ENCODE measurements around the gene MACROD2. TPM values are rescaled to one million over a fixed set of nuclear protein-coding genes. Genes with fewer than 3 reads are reported as not detected.
"Not testable (repeated sequence)": the region's sequence is repeated elsewhere in the genome, so short reads cannot be mapped to it uniquely, and the experiment has no call there.

MACROD2 gene
- total RNA-seq, 1 experiment from 2014 or later, result 1.4 TPM

DNA sequence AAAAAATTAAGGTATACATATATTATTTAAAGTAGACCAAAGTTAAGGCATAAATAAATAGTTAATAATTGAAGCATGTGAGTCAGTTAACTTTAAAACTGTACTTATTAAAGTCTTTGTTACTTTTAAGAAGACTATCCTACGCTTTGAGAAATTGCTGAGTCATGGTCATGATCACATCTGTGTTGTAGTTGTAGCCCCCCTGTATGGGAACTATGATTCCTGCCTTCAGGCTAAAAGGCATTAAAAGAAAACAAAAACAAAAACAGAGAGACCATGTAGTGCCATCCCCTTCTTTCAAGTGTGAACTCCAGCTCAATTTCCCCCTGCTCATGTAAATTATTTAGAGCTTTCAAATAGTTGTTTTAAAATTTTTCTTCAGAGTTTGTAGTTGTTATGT, 218.7 kb downstream of the MACROD2 start:
- ChIA-PET POLR2A (ENCODE audit: low non-redundant PET) (no interaction called here), CTCF (no interaction called here)
- intact Hi-C loops (cut with micrococcal nuclease; ENCODE audit: unreplicated experiment), result no loop called here
- BruUV-seq (replicated peaks), result no TSS peak
- H3K27ac ChIP-seq (ENCODE audit: low read depth, low read length, poor library complexity, severe bottlenecking), result no peak overlapping the region
- no peaks in the 10 kb centered on the region for H3K4me1 ChIP-seq (ENCODE audit: insufficient read depth, low read length, poor library complexity, severe bottlenecking)
- TF ChIP-seq, protein P1, sequence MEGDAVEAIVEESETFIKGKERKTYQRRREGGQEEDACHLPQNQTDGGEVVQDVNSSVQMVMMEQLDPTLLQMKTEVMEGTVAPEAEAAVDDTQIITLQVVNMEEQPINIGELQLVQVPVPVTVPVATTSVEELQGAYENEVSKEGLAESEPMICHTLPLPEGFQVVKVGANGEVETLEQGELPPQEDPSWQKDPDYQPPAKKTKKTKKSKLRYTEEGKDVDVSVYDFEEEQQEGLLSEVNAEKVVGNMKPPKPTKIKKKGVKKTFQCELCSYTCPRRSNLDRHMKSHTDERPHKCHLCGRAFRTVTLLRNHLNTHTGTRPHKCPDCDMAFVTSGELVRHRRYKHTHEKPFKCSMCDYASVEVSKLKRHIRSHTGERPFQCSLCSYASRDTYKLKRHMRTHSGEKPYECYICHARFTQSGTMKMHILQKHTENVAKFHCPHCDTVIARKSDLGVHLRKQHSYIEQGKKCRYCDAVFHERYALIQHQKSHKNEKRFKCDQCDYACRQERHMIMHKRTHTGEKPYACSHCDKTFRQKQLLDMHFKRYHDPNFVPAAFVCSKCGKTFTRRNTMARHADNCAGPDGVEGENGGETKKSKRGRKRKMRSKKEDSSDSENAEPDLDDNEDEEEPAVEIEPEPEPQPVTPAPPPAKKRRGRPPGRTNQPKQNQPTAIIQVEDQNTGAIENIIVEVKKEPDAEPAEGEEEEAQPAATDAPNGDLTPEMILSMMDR (conservative IDR thresholded peaks at IDR 0.05; ENCODE audit: low read depth, low read length), result no peak
- TF ChIP-seq EZH2 (IDR thresholded peaks at IDR 0.05; ENCODE audit: borderline replicate concordance, low read depth, low read length, poor library complexity, severe bottlenecking), result no peak
- no peaks in the 10 kb centered on the region for H3K36me3 ChIP-seq (ENCODE audit: insufficient read depth, low read length, poor library complexity, severe bottlenecking)
- no peaks in the 10 kb centered on the region for H3K9me3 ChIP-seq (ENCODE audit: low read depth, low read length, poor library complexity, severe bottlenecking)
- no peaks in the 10 kb centered on the region for H3K27me3 ChIP-seq (replicated peaks; ENCODE audit: insufficient read depth, low read depth, low read length, poor library complexity)
- DNase-seq (ENCODE audit: low spot score), result no peak
- no peak overlapping the region for H3K4me3 ChIP-seq (ENCODE audit: low read depth, low read length, poor library complexity, severe bottlenecking)

DNA sequence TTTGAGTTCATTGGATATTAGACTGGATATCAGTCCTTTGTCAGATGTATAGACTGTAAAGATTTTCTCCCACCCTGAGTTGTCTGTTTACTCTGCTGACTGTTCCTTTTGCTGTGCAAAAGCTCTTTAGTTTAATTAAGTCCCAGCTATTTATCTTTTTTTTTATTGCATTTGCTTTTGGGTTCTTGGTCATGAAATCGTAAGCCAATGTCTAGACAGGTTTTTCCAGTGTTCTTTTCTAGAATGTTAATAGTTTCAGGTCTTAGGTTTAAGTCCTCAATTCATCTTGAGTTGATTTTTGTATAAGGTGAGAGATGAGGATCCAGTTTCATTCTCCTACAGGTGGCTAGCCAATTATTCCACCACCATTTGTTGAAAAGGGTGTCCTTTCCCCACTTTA, 220.6 kb downstream of the MACROD2 start:
- H3K36me3 ChIP-seq (ENCODE audit: insufficient read depth, low read length, poor library complexity, severe bottlenecking); BruUV-seq (replicated peaks); DNase-seq (ENCODE audit: low spot score); H3K4me3 ChIP-seq (ENCODE audit: low read depth, low read length, poor library complexity, severe bottlenecking); H3K4me1 ChIP-seq (ENCODE audit: insufficient read depth, low read length, poor library complexity, severe bottlenecking); H3K27ac ChIP-seq (ENCODE audit: low read depth, low read length, poor library complexity, severe bottlenecking); POLR2A ChIA-PET (ENCODE audit: low non-redundant PET); H3K9me3 ChIP-seq (ENCODE audit: low read depth, low read length, poor library complexity, severe bottlenecking); intact Hi-C loops (cut with micrococcal nuclease; ENCODE audit: unreplicated experiment); CTCF ChIA-PET; H3K27me3 ChIP-seq (replicated peaks; ENCODE audit: insufficient read depth, low read depth, low read length, poor library complexity): not testable (repeated sequence)

- no peak for DNase-seq (ENCODE audit: low spot score)
- POLR2A ChIA-PET (ENCODE audit: low non-redundant PET), result no interaction called here
- intact Hi-C loops (cut with micrococcal nuclease; ENCODE audit: unreplicated experiment), result no loop called here
- no peaks in the 10 kb centered on the region for H3K4me1 ChIP-seq (ENCODE audit: insufficient read depth, low read length, poor library complexity, severe bottlenecking)
- no peak overlapping the region for H3K4me3 ChIP-seq (ENCODE audit: low read depth, low read length, poor library complexity, severe bottlenecking)
- no peaks in the 10 kb centered on the region for H3K27me3 ChIP-seq (replicated peaks; ENCODE audit: insufficient read depth, low read depth, low read length, poor library complexity)
- CTCF ChIA-PET, result no interaction called here
- H3K9me3 ChIP-seq (ENCODE audit: low read depth, low read length, poor library complexity, severe bottlenecking), result no peaks in the 10 kb centered on the region
- no peak overlapping the region for H3K27ac ChIP-seq (ENCODE audit: low read depth, low read length, poor library complexity, severe bottlenecking)
- H3K36me3 ChIP-seq (ENCODE audit: insufficient read depth, low read length, poor library complexity, severe bottlenecking), result no peaks in the 10 kb centered on the region
- TF ChIP-seq, protein P1 (conservative IDR thresholded peaks at IDR 0.05; ENCODE audit: low read depth, low read length), result no peak
- TF ChIP-seq EZH2 (IDR thresholded peaks at IDR 0.05; ENCODE audit: borderline replicate concordance, low read depth, low read length, poor library complexity, severe bottlenecking), result no peak
- BruUV-seq (replicated peaks), result no TSS peak
These were observed 224.6 kb downstream of the MACROD2 start for GRCh38 chr20:14219801-14220461.

DNA sequence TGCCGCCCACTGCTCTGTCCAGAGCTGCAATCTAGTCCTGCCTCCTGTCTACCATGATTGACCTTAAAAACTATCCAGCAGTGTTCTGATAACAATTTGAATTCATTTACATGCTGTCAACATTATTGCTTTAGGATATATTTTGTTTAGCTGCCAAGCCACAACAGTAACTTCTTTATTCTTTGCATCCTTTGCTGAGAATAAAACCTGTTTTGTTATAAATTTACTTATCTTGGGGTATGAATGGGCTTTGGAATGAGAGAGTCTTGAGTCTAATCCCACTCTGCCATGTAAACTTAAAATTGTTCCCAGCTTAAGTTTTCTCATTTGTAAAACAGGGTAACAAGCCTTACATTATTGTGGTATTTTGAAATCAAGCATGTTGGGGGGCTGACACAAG, 225.7 kb downstream of the MACROD2 start:
- no TSS peak for BruUV-seq (replicated peaks)
- Histone ChIP-seq H3K4me3 (ENCODE audit: low read depth, low read length, poor library complexity, severe bottlenecking) (no peak overlapping the region), H3K36me3 (ENCODE audit: insufficient read depth, low read length, poor library complexity, severe bottlenecking) (no peaks in the 10 kb centered on the region), H3K4me1 (ENCODE audit: insufficient read depth, low read length, poor library complexity, severe bottlenecking) (no peaks in the 10 kb centered on the region), H3K27ac (ENCODE audit: low read depth, low read length, poor library complexity, severe bottlenecking) (no peak overlapping the region), H3K27me3 (replicated peaks; ENCODE audit: insufficient read depth, low read depth, low read length, poor library complexity) (no peaks in the 10 kb centered on the region), H3K9me3 (ENCODE audit: low read depth, low read length, poor library complexity, severe bottlenecking) (no peaks in the 10 kb centered on the region)
- no peak for TF ChIP-seq EZH2 (IDR thresholded peaks at IDR 0.05; ENCODE audit: borderline replicate concordance, low read depth, low read length, poor library complexity, severe bottlenecking)
- TF ChIP-seq, protein P1 (conservative IDR thresholded peaks at IDR 0.05; ENCODE audit: low read depth, low read length), result no peak
- DNase-seq (ENCODE audit: low spot score), result no peak
- intact Hi-C loops (cut with micrococcal nuclease; ENCODE audit: unreplicated experiment), result no loop called here
- ChIA-PET CTCF (no interaction called here), POLR2A (ENCODE audit: low non-redundant PET) (no interaction called here)
